ENCODE data around the gene COL27A1.

DNA sequence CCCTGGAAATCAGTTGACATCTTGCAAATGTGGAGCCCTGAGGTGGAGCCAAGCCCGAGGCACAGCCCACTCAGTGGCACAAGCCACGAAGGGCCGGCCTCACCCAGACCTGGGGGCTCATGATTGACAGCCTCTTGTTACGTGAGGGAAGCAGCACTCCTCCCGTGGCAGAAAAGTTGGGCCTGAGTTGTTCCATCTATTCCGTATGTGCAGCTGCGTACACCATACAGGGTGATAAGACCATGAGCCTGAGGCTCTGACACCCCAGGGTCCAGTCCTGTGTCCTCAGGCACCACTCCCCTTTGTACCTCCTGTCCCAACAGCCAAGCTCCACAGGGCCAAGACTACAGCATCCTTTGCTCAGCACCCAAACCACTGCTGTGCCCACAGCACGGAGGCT, 172.4 kb downstream of the COL27A1 start:
- TF ChIP-seq ZNF70 (CRISPR knock-in tag; IDR thresholded peaks at IDR 0.05) (no peak), ZFP30 (CRISPR knock-in tag; IDR thresholded peaks at IDR 0.05) (no peak), OSR1 (CRISPR knock-in tag; IDR thresholded peaks at IDR 0.05) (no peak)
